Liver (tissue), 9 donors: ENCODE measurements around the gene CLN3. TPM values are rescaled to one million over a fixed set of nuclear protein-coding genes. Genes with fewer than 3 reads are reported as not detected.

Source experiments
- DNase-seq: peaks from one replicate; pipeline ENCODE4 v3.0.0-alpha.2; 2017; ENCODE audit warnings: low spot score
- H3K27ac ChIP-seq, 2 donors: one replicate each; pipeline ENCODE4 v1.7.0; 2013; ENCODE audit warnings: inconsistent platforms in 2 of 2, low read length in 2 of 2, control low read depth in 1 of 2, low read depth in 1 of 2, mild to moderate bottlenecking in 1 of 2
- H3K27me3 ChIP-seq, 4 donors: one replicate each; pipeline versions ENCODE4 v1.6.1 to v1.7.0; 2013; ENCODE audit warnings: low read length in 3 of 4, inconsistent platforms in 1 of 4, mild to moderate bottlenecking in 1 of 4, moderate library complexity in 1 of 4; ENCODE audit not compliant: control insufficient read depth in 4 of 4, insufficient read depth in 4 of 4
- H3K36me3 ChIP-seq, 4 donors: one replicate each; pipeline versions ENCODE4 v1.6.1 to v1.7.0; 2013; ENCODE audit warnings: low read length in 3 of 4, mild to moderate bottlenecking in 3 of 4, low read depth in 1 of 4, moderate library complexity in 1 of 4; ENCODE audit not compliant: control insufficient read depth in 4 of 4, insufficient read depth in 3 of 4
- H3K4me1 ChIP-seq, 4 donors: one replicate each; pipeline versions ENCODE4 v1.6.1 to v1.7.0; 2013; ENCODE audit warnings: low read length in 3 of 4, mild to moderate bottlenecking in 3 of 4, moderate library complexity in 1 of 4; ENCODE audit not compliant: control insufficient read depth in 4 of 4, insufficient read depth in 4 of 4
- H3K4me3 ChIP-seq, 3 donors: one replicate each; pipeline versions ENCODE4 v1.6.1 to v1.7.0; 2013; ENCODE audit warnings: low read length in 3 of 3, control low read depth in 1 of 3, low read depth in 1 of 3, mild to moderate bottlenecking in 1 of 3
- H3K9ac ChIP-seq, 2 donors: one replicate each; pipeline ENCODE4 v1.7.0; 2013; ENCODE audit warnings: low read length in 2 of 2, mild to moderate bottlenecking in 2 of 2, moderate library complexity in 2 of 2, control low read depth in 1 of 2, low read depth in 1 of 2
- H3K9me3 ChIP-seq, 4 donors: one replicate each; pipeline versions ENCODE4 v1.6.1 to v1.7.0; 2013; ENCODE audit warnings: low read length in 3 of 4; ENCODE audit not compliant: control insufficient read depth in 4 of 4
- CTCF ChIP-seq: fragments of 150-350 bp; IDR thresholded peaks from 2 replicates; pipeline ENCODE4 v1.5.1; 2017; ENCODE audit warnings: improper control_type of control experiment, low read depth, low read length; ENCODE audit not compliant: missing input control
- EGR1 ChIP-seq, 2 donors: IDR thresholded peaks; 2 replicates each; pipeline ENCODE4 v1.6.1; 2016 to 2018; ENCODE audit warnings: antibody characterized with exemption in 2 of 2, low read depth in 2 of 2
- FOXA1 ChIP-seq: IDR thresholded peaks from 2 replicates; pipeline ENCODE4 v1.6.1; 2016; ENCODE audit warnings: antibody characterized with exemption
- FOXA2 ChIP-seq: IDR thresholded peaks from 2 replicates; pipeline ENCODE4 v1.6.1; 2016; ENCODE audit warnings: antibody characterized with exemption
- GABPA ChIP-seq, 2 donors: IDR thresholded peaks in 1 of 2; conservative IDR thresholded peaks in 1 of 2; 2 replicates each; pipeline ENCODE4 v1.6.1; 2016; ENCODE audit warnings: antibody characterized with exemption in 2 of 2, mild to moderate bottlenecking in 1 of 2, moderate library complexity in 1 of 2
- HNF4A ChIP-seq, 2 donors: conservative IDR thresholded peaks; 2 replicates each; pipeline ENCODE4 v1.6.1; 2016; ENCODE audit warnings: antibody characterized with exemption in 2 of 2, mild to moderate bottlenecking in 2 of 2
- HNF4G ChIP-seq: IDR thresholded peaks from 2 replicates; pipeline ENCODE4 v1.6.1; 2016; ENCODE audit warnings: antibody characterized with exemption
- JUND ChIP-seq, 2 donors: IDR thresholded peaks; 2 replicates each; pipeline ENCODE4 v1.6.1; 2016; ENCODE audit warnings: antibody characterized with exemption in 2 of 2
- MAX ChIP-seq: IDR thresholded peaks from 2 replicates; pipeline ENCODE4 v1.6.1; 2016; ENCODE audit warnings: antibody characterized with exemption
- NR2F2 ChIP-seq: IDR thresholded peaks from 2 replicates; pipeline ENCODE4 v1.6.1; 2016; ENCODE audit warnings: antibody characterized with exemption
- RAD21 ChIP-seq, 2 donors: IDR thresholded peaks; 2 replicates each; pipeline ENCODE4 v1.6.1; 2016; ENCODE audit warnings: antibody characterized with exemption in 2 of 2, mild to moderate bottlenecking in 2 of 2
- REST ChIP-seq: IDR thresholded peaks from 2 replicates; pipeline ENCODE4 v1.6.1; 2016; ENCODE audit warnings: antibody characterized with exemption, mild to moderate bottlenecking
- RXRA ChIP-seq, 2 donors: IDR thresholded peaks; 2 replicates each; pipeline ENCODE4 v1.6.1; 2017 to 2018; ENCODE audit warnings: antibody characterized with exemption in 2 of 2, mild to moderate bottlenecking in 1 of 2
- SP1 ChIP-seq: IDR thresholded peaks from 2 replicates; pipeline ENCODE4 v1.6.1; 2018; ENCODE audit warnings: antibody characterized with exemption, mild to moderate bottlenecking
- TAF1 ChIP-seq: conservative IDR thresholded peaks from 2 replicates; pipeline ENCODE4 v1.6.1; 2016; ENCODE audit warnings: antibody characterized with exemption, mild to moderate bottlenecking
- YY1 ChIP-seq: IDR thresholded peaks from 2 replicates; pipeline ENCODE4 v1.6.1; 2016; ENCODE audit warnings: antibody characterized with exemption, mild to moderate bottlenecking
- ZBTB33 ChIP-seq: IDR thresholded peaks from 2 replicates; pipeline ENCODE4 v1.6.1; 2016; ENCODE audit warnings: antibody characterized with exemption
- WGBS: extraction: QIAGEN DNeasy Blood & Tissue Kit; methylation state at CpG from one replicate; pipeline ENCODE4 v1.1.7; 2013; 5-methylcytosine and 5-hydroxymethylcytosine counted together
- polyA plus RNA-seq, 2 donors: library from polyadenylated mRNA; stranded (reverse) in 1 of 2; unstranded in 1 of 2; fragments of 200-250 nt in 1 of 2; fragments of >200 nt in 1 of 2; fragmentation: Nextera tagmentation in 1 of 2; extraction: Ambion mirVana in 1 of 2; gene quantifications; one replicate each; pipeline versions ENCODE4 v1.2.1 to v1.2.3, GENCODE V29; 2013 to 2015
- total RNA-seq, 2 donors: library from RNA; depleted of rRNA; stranded (reverse); fragments of >200 nt; gene quantifications; one replicate each; pipeline ENCODE4 v1.2.3, GENCODE V29; 2014
- TF ChIP-seq, protein P1 (sequence below): IDR thresholded peaks from 2 replicates; pipeline ENCODE4 v1.6.1; 2016; ENCODE audit warnings: antibody characterized with exemption
- donor health status: healthy.
- donor health status: healthy.
- donor health status: healthy.
- donor health status: healthy.
- donor health status: healthy.

Gene CLN3
- total and polyA plus RNA-seq, 4 donors = 16.1 to 23.6 (median 19.3) TPM

- 88% methylated on average over 12 of the region's 12 CpGs for WGBS
- Histone ChIP-seq H3K4me1 (no peaks in the 10 kb centered on the region), H3K27ac (no peak overlapping the region), H3K27me3 (no peaks in the 10 kb centered on the region), H3K9me3 (no peaks in the 10 kb centered on the region), H3K36me3 (peaks cover 4 to 19% (median 15%) of the 10 kb centered on the region in 4 donors), H3K9ac (no peak overlapping the region), H3K4me3 (no peak overlapping the region)
- DNase-seq = no peak
- no peak for TF ChIP-seq HNF4G
- TF ChIP-seq FOXA1 = no peak
- TF ChIP-seq JUND (IDR thresholded peaks at IDR 0.05) = no peak
- TF ChIP-seq MAX = no peak
- no peak for TF ChIP-seq REST
- no peak for TF ChIP-seq SP1
- TF ChIP-seq ZBTB33 = no peak
- no peak for TF ChIP-seq GABPA (IDR thresholded peaks at IDR 0.05 in 1 of 2, conservative IDR thresholded peaks at IDR 0.05 in 1 of 2)
- TF ChIP-seq CTCF = no peak
- no peak for TF ChIP-seq HNF4A (conservative IDR thresholded peaks at IDR 0.05)
- TF ChIP-seq, protein P1, sequence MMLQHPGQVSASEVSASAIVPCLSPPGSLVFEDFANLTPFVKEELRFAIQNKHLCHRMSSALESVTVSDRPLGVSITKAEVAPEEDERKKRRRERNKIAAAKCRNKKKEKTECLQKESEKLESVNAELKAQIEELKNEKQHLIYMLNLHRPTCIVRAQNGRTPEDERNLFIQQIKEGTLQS = no peak
- no peak for TF ChIP-seq FOXA2
- no peak for TF ChIP-seq NR2F2
- no peak for TF ChIP-seq YY1
- TF ChIP-seq EGR1 (IDR thresholded peaks at IDR 0.05; ENCODE audit: low read depth in 2 of 2) = no peak
- TF ChIP-seq RAD21 (IDR thresholded peaks at IDR 0.05) = no peak
- no peak for TF ChIP-seq TAF1
- no peak for TF ChIP-seq RXRA (IDR thresholded peaks at IDR 0.05)
Observed at GRCh38 chr16:28513484-28514181, 21.8 kb upstream of the CLN3 start.
